Colonic mucosa (tissue), 4 donors: Measurements from ENCODE around the gene LYST. TPM values are rescaled to one million over a fixed set of nuclear protein-coding genes. Genes with fewer than 3 reads are reported as not detected.

Experiments
- DNase-seq: peaks from one replicate; pipeline ENCODE4 v3.0.0-alpha.2; 2020
- H3K27ac ChIP-seq: fragments of 200-600 bp; one replicate; pipeline ENCODE4 v1.8.0; 2021
- H3K27me3 ChIP-seq: fragments of 200-600 bp; one replicate; pipeline ENCODE4 v1.8.0; 2021
- H3K36me3 ChIP-seq: fragments of 200-600 bp; one replicate; pipeline ENCODE4 v1.8.0; 2021
- H3K4me1 ChIP-seq: fragments of 200-600 bp; one replicate; pipeline ENCODE4 v1.8.0; 2021; ENCODE audit warnings: mild to moderate bottlenecking
- H3K4me3 ChIP-seq: fragments of 200-600 bp; one replicate; pipeline ENCODE4 v1.8.0; 2021
- H3K9ac ChIP-seq, 2 donors: one replicate each; pipeline ENCODE4 v1.7.0; 2013; ENCODE audit warnings: control low read depth in 2 of 2, low read depth in 2 of 2, low read length in 2 of 2
- H3K9me3 ChIP-seq: fragments of 200-600 bp; one replicate; pipeline ENCODE4 v1.8.0; 2021
- intact Hi-C: fragments of 100-400 bp; cut with DNase I; formaldehyde crosslinking; loops from one replicate; pipeline ENCODE4 v1.14.1; 2022
- total RNA-seq, 2 donors: library from RNA; stranded (reverse); fragmentation: NEBNext Ultra II Directional in 1 of 2; extraction: Animal tissue kit (Norgen Biotek cat#: 25700) in 1 of 2; gene quantifications; one replicate each; pipeline ENCODE4 v1.2.1, GENCODE V29; 2021
- TF ChIP-seq, protein P1 (sequence below): fragments of 200-600 bp; IDR thresholded peaks from one replicate; pipeline ENCODE4 v1.8.0; 2022; ENCODE audit warnings: antibody characterized with exemption, mild to moderate bottlenecking
- donor health status: healthy.
- donor health status: DM: no; HTN: no; CAD: no.
- donor health status: DM: no; HTN: no; CAD: no.

The LYST gene
- total RNA-seq, 2 donors from 2014 or later, result 13.7 to 20.0 TPM

DNA sequence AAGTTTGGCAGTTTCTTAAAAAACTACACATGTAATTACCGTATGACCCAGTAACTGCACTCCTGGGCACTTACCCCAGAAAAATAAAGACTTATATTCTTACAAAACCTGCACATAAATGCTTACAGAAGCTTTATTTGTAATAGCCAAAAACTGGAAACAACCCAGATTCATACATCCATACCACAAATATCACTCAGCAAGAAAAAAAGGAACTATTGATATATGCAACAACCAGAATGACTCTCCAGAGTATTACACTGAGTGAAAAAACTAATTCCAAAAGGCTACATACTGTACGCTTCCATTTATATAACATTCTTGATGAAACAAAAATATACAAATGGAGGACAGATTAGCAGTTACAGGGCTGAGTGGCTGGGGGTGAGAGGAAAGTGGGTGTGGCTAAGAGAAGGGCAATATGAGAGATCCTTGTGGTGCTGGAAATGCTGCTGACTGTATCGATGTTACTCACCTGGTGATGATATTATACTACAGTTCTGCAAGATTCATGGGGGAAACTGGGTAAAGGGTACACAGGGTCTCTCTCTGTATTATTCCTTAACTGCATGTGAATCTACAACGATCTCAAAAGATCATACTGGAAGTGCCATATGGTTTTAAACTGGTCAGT lies 121.1 kb downstream of the LYST start:
- H3K36me3 ChIP-seq, result no peaks in the 10 kb centered on the region

GRCh38 chr1:235742914-235743599 lies 123.6 kb downstream of the LYST start:
- no peaks in the 10 kb centered on the region for H3K36me3 ChIP-seq
- no peaks in the 10 kb centered on the region for H3K9me3 ChIP-seq
- no peaks in the 10 kb centered on the region for H3K4me1 ChIP-seq
- intact Hi-C loops, result no loop called here
- TF ChIP-seq, protein P1, sequence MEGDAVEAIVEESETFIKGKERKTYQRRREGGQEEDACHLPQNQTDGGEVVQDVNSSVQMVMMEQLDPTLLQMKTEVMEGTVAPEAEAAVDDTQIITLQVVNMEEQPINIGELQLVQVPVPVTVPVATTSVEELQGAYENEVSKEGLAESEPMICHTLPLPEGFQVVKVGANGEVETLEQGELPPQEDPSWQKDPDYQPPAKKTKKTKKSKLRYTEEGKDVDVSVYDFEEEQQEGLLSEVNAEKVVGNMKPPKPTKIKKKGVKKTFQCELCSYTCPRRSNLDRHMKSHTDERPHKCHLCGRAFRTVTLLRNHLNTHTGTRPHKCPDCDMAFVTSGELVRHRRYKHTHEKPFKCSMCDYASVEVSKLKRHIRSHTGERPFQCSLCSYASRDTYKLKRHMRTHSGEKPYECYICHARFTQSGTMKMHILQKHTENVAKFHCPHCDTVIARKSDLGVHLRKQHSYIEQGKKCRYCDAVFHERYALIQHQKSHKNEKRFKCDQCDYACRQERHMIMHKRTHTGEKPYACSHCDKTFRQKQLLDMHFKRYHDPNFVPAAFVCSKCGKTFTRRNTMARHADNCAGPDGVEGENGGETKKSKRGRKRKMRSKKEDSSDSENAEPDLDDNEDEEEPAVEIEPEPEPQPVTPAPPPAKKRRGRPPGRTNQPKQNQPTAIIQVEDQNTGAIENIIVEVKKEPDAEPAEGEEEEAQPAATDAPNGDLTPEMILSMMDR, result no peak
- no peak for DNase-seq
- H3K27me3 ChIP-seq, result no peaks in the 10 kb centered on the region
- H3K4me3 ChIP-seq, result no peak overlapping the region
- H3K9ac ChIP-seq, result no peak overlapping the region
- H3K27ac ChIP-seq, result no peak overlapping the region

More for the DNA sequence above, 121.1 kb downstream of the LYST start:
- Histone ChIP-seq H3K9me3 (no peaks in the 10 kb centered on the region), H3K4me3 (no peak overlapping the region), H3K27me3 (no peaks in the 10 kb centered on the region), H3K4me1 (no peaks in the 10 kb centered on the region), H3K27ac (no peak overlapping the region), H3K9ac (no peak overlapping the region)
- no peak for DNase-seq
- intact Hi-C loops, result no loop called here
- TF ChIP-seq, protein P1, result no peak

GRCh38 chr1:235741294-235741693 lies 125.4 kb downstream of the LYST start:
- H3K27ac ChIP-seq, result no peak overlapping the region
- no peaks in the 10 kb centered on the region for H3K9me3 ChIP-seq
- H3K27me3 ChIP-seq, result no peaks in the 10 kb centered on the region
- DNase-seq, result no peak
- intact Hi-C loops, result no loop called here
- no peaks in the 10 kb centered on the region for H3K4me1 ChIP-seq
- TF ChIP-seq, protein P1, result no peak
- no peak overlapping the region for H3K4me3 ChIP-seq
- H3K9ac ChIP-seq, result no peak overlapping the region
- H3K36me3 ChIP-seq, result no peaks in the 10 kb centered on the region

GRCh38 chr1:235739631-235740030 lies 127.1 kb downstream of the LYST start:
- Histone ChIP-seq H3K36me3 (no peaks in the 10 kb centered on the region), H3K27ac (no peak overlapping the region), H3K27me3 (no peaks in the 10 kb centered on the region), H3K9me3 (no peaks in the 10 kb centered on the region), H3K4me3 (no peak overlapping the region), H3K9ac (no peak overlapping the region), H3K4me1 (no peaks in the 10 kb centered on the region)
- no peak for DNase-seq
- TF ChIP-seq, protein P1, result no peak
- intact Hi-C loops, result loop anchor here (10.0 kb wide), 1 partner anchor 225 kb away; no protein-coding TSS in a partner anchor

- no peak overlapping the region for H3K4me3 ChIP-seq
- TF ChIP-seq, protein P1, result no peak
- no peaks in the 10 kb centered on the region for H3K36me3 ChIP-seq
- H3K9me3 ChIP-seq, result no peaks in the 10 kb centered on the region
- H3K27me3 ChIP-seq, result no peaks in the 10 kb centered on the region
- no peaks in the 10 kb centered on the region for H3K4me1 ChIP-seq
- H3K27ac ChIP-seq, result no peak overlapping the region
- DNase-seq, result no peak
- no peak overlapping the region for H3K9ac ChIP-seq
- intact Hi-C loops, result loop anchor here (10.0 kb wide), 1 partner anchor 224 kb away; no protein-coding TSS in a partner anchor
These were observed 127.6 kb downstream of the LYST start for GRCh38 chr1:235739124-235739523.
